H9 (cell line): ENCODE results near the gene ROBO1. TPM values are rescaled to one million over a fixed set of nuclear protein-coding genes. Genes with fewer than 3 reads are reported as not detected.

Experiments
- DNase-seq: peaks from one replicate; pipeline ENCODE4 v3.0.0-alpha.2; 2017
- H2AFZ ChIP-seq: one replicate; pipeline ENCODE4 v1.6.1; 2013; ENCODE audit warnings: mild to moderate bottlenecking, low read length, control low read depth, moderate library complexity
- H2AK5ac ChIP-seq: 2 replicates; pipeline ENCODE4 v1.6.1; 2013; ENCODE audit warnings: low read length, control low read depth, mixed read lengths; ENCODE audit not compliant: insufficient read length
- H2BK120ac ChIP-seq: one replicate; pipeline ENCODE4 v1.6.1; 2013; ENCODE audit warnings: low read depth, mild to moderate bottlenecking, low read length, control low read depth, inconsistent platforms; ENCODE audit not compliant: poor library complexity, severe bottlenecking
- H2BK12ac ChIP-seq: 2 replicates; pipeline ENCODE4 v1.6.1; 2013; ENCODE audit warnings: low read length, control low read depth, mixed read lengths, low read depth; ENCODE audit not compliant: insufficient read length
- H2BK15ac ChIP-seq: 2 replicates; pipeline ENCODE4 v1.6.1; 2013; ENCODE audit warnings: low read depth, low read length, control low read depth
- H2BK20ac ChIP-seq: one replicate; pipeline ENCODE4 v1.6.1; 2013; ENCODE audit warnings: low read depth, mild to moderate bottlenecking, low read length, control low read depth, inconsistent platforms; ENCODE audit not compliant: poor library complexity, severe bottlenecking
- H2BK5ac ChIP-seq: 2 replicates; pipeline ENCODE4 v1.6.1; 2013; ENCODE audit warnings: low read length, control low read depth, mixed read lengths; ENCODE audit not compliant: insufficient read length
- H3K14ac ChIP-seq: 2 replicates; pipeline ENCODE4 v1.6.1; 2013; ENCODE audit warnings: low read length, control low read depth; ENCODE audit not compliant: insufficient read depth
- H3K18ac ChIP-seq: 2 replicates; pipeline ENCODE4 v1.6.1; 2013; ENCODE audit warnings: low read depth, mild to moderate bottlenecking, mixed read lengths, low read length, control low read depth; ENCODE audit not compliant: insufficient read length
- H3K23ac ChIP-seq: 2 replicates; pipeline ENCODE4 v1.6.1; 2013; ENCODE audit warnings: low read length, control low read depth, mixed read lengths, low read depth; ENCODE audit not compliant: insufficient read length
- H3K23me2 ChIP-seq: 2 replicates; pipeline ENCODE4 v1.6.1; 2013; ENCODE audit warnings: low read depth, mild to moderate bottlenecking, mixed read lengths, low read length, control low read depth; ENCODE audit not compliant: insufficient read length, poor library complexity, severe bottlenecking
- H3K27ac ChIP-seq: 2 replicates; pipeline ENCODE4 v1.5.1; 2013; ENCODE audit warnings: low read length, control low read depth, mixed read lengths, low read depth; ENCODE audit not compliant: insufficient read length
- H3K27me3 ChIP-seq: 2 replicates; pipeline ENCODE4 v1.6.1; 2013; ENCODE audit warnings: low read length, control low read depth, inconsistent platforms; ENCODE audit not compliant: insufficient read depth
- H3K4ac ChIP-seq: 2 replicates; pipeline ENCODE4 v1.6.1; 2013; ENCODE audit warnings: low read depth, mild to moderate bottlenecking, control low read depth, inconsistent platforms, low read length, moderate library complexity
- H3K4me1 ChIP-seq: 2 replicates; pipeline ENCODE4 v1.6.1; 2013; ENCODE audit warnings: low read length, control low read depth, inconsistent platforms; ENCODE audit not compliant: insufficient read depth
- H3K4me2 ChIP-seq: 2 replicates; pipeline ENCODE4 v1.6.1; 2013; ENCODE audit warnings: low read length, control low read depth, mixed read lengths; ENCODE audit not compliant: insufficient read length, insufficient read depth
- H3K56ac ChIP-seq: 2 replicates; pipeline ENCODE4 v1.6.1; 2013; ENCODE audit warnings: low read depth, mild to moderate bottlenecking, mixed read lengths, low read length, control low read depth; ENCODE audit not compliant: insufficient read length
- H3K79me1 ChIP-seq: 2 replicates; pipeline ENCODE4 v1.6.1; 2013; ENCODE audit warnings: low read depth, mild to moderate bottlenecking, moderate library complexity, low read length, control low read depth, inconsistent platforms; ENCODE audit not compliant: insufficient read depth, poor library complexity, severe bottlenecking
- H3K79me2 ChIP-seq: 2 replicates; pipeline ENCODE4 v1.6.1; 2013; ENCODE audit warnings: low read length, control low read depth, inconsistent platforms; ENCODE audit not compliant: insufficient read depth
- H3K9ac ChIP-seq: 2 replicates; pipeline ENCODE4 v1.6.1; 2013; ENCODE audit warnings: low read length, control low read depth, mixed read lengths; ENCODE audit not compliant: insufficient read length; ENCODE audit errors: extremely low read depth
- H3K9me3 ChIP-seq: one replicate; pipeline ENCODE4 v1.6.1; 2013; ENCODE audit warnings: low read depth, low read length, inconsistent platforms; ENCODE audit not compliant: control insufficient read depth
- H3T11ph ChIP-seq: one replicate; pipeline ENCODE4 v1.6.1; 2013; ENCODE audit warnings: mild to moderate bottlenecking, low read length, control low read depth, inconsistent platforms
- H4K20me1 ChIP-seq: one replicate; pipeline ENCODE4 v1.6.1; 2013; ENCODE audit not compliant: control insufficient read depth, insufficient read length, insufficient read depth
- H4K5ac ChIP-seq: 2 replicates; pipeline ENCODE4 v1.6.1; 2013; ENCODE audit warnings: low read depth, mild to moderate bottlenecking, mixed read lengths, low read length, control low read depth; ENCODE audit not compliant: insufficient read length
- H4K8ac ChIP-seq: replicated peaks from 2 replicates; pipeline ENCODE4 v1.6.1; 2013; ENCODE audit warnings: low read length, control low read depth, mixed read lengths, low read depth; ENCODE audit not compliant: insufficient read length
- H4K91ac ChIP-seq: 2 replicates; pipeline ENCODE4 v1.6.1; 2013; ENCODE audit warnings: low read depth, mild to moderate bottlenecking, moderate library complexity, mixed read lengths, low read length, control low read depth; ENCODE audit not compliant: insufficient read length
- H3K27ac Mint-ChIP-seq, 3 experiments: 2 replicates in 2 of 3; 3 replicates in 1 of 3; pipeline ENCODE4 v1.8.0; 2020 to 2021; ENCODE audit warnings: mixed read lengths in 3 of 3, mild to moderate bottlenecking in 1 of 3, moderate library complexity in 1 of 3
- H3K27me3 Mint-ChIP-seq: 2 replicates; pipeline ENCODE4 v1.8.0; 2021; ENCODE audit warnings: low read depth, mild to moderate bottlenecking, moderate library complexity, mixed read lengths
- H3K36me3 Mint-ChIP-seq, 3 experiments: 2 replicates in 2 of 3; 3 replicates in 1 of 3; pipeline ENCODE4 v1.8.0; 2020 to 2021; ENCODE audit warnings: low read depth in 3 of 3, mixed read lengths in 3 of 3; ENCODE audit not compliant: insufficient read depth in 1 of 3
- H3K4me1 Mint-ChIP-seq, 2 experiments: 2 replicates each; pipeline ENCODE4 v1.8.0; 2020; ENCODE audit warnings: mixed read lengths in 2 of 2
- H3K4me3 Mint-ChIP-seq, 2 experiments: 2 replicates in 1 of 2; 3 replicates in 1 of 2; pipeline ENCODE4 v1.8.0; 2020 to 2021; ENCODE audit warnings: mild to moderate bottlenecking in 2 of 2, mixed read lengths in 2 of 2, moderate library complexity in 1 of 2
- H3K9me3 Mint-ChIP-seq, 2 experiments: 2 replicates in 1 of 2; 3 replicates in 1 of 2; pipeline ENCODE4 v1.8.0; 2020; ENCODE audit warnings: mild to moderate bottlenecking in 2 of 2, mixed read lengths in 2 of 2, moderate library complexity in 1 of 2
- CTCF ChIP-seq: fragments of 200-600 bp; sonication (generic); conservative IDR thresholded peaks from 3 replicates; pipeline ENCODE4 v1.8.0; 2021; ENCODE audit warnings: antibody characterized with exemption, mild to moderate bottlenecking
- WGBS: extraction: QIAGEN DNeasy Blood & Tissue Kit; methylation state at CpG from one replicate; pipeline ENCODE4 v1.1.7; 2013; ENCODE audit warnings: missing lambda C conversion rate, low lambda C conversion rate, mixed read lengths; ENCODE audit not compliant: insufficient read length; ENCODE audit errors: extremely low coverage; 5-methylcytosine and 5-hydroxymethylcytosine counted together
- total RNA-seq: library from RNA; stranded (reverse); gene quantifications from 2 replicates; pipeline ENCODE4 v1.2.1, GENCODE V29; 2021

ROBO1 gene
- total RNA-seq, 1 experiment from 2014 or later = 62.7 TPM

GRCh38 chr3:79028916-79029315 is 738.9 kb downstream of the ROBO1 start:
- Histone ChIP-seq H3K9me3 (no peaks in the 10 kb centered on the region), H3K4me1 (no peaks in the 10 kb centered on the region), H4K91ac (no peak overlapping the region), H4K5ac (no peak overlapping the region), H3T11ph (no peak overlapping the region), H4K8ac (no peak overlapping the region), H2BK12ac (no peak overlapping the region), H2AK5ac (no peak overlapping the region), H3K79me2 (no peaks in the 10 kb centered on the region), H2BK120ac (no peak overlapping the region), H3K23me2 (no peaks in the 10 kb centered on the region), H3K27me3 (no peaks in the 10 kb centered on the region), H3K9ac (no peak overlapping the region), H4K20me1 (no peaks in the 10 kb centered on the region), H3K56ac (no peak overlapping the region), H2BK20ac (no peak overlapping the region), H3K14ac (no peak overlapping the region), H3K4ac (no peak overlapping the region), H3K23ac (no peak overlapping the region), H3K79me1 (no peaks in the 10 kb centered on the region), H2AFZ (no peak overlapping the region), H3K18ac (no peak overlapping the region), H2BK15ac (no peak overlapping the region), H2BK5ac (no peak overlapping the region), H3K27ac (no peak overlapping the region), H3K4me2 (no peak overlapping the region)
- no peak for TF ChIP-seq CTCF
- no CpG with 5 or more reads among the region's 1 CpG for WGBS
- no peaks in the 10 kb centered on the region for H3K27me3 Mint-ChIP-seq
- H3K4me3 Mint-ChIP-seq = no peak overlapping the region
- H3K27ac Mint-ChIP-seq = no peak overlapping the region
- no peak for DNase-seq
- no peaks in the 10 kb centered on the region for H3K9me3 Mint-ChIP-seq
- H3K36me3 Mint-ChIP-seq = no peaks in the 10 kb centered on the region
- H3K4me1 Mint-ChIP-seq = peaks cover 0 to 3% of the 10 kb centered on the region in 2 experiments; a peak in 1 of 4 replicates
